HG02610 (cell line): ENCODE measurements around the gene ANKRD28.
"Not testable (repeated sequence)": the region's sequence is repeated elsewhere in the genome, so short reads cannot be mapped to it uniquely, and the experiment has no call there.

Source experiments
- ATAC-seq: cut with Tn5 transposase; IDR thresholded peaks from one replicate; pipeline ENCODE4 v1.9.1; 2021; ENCODE audit warnings: mild to moderate bottlenecking, moderate library complexity; ENCODE audit not compliant: unreplicated experiment

Gene ANKRD28

GRCh38 chr3:15638891-15639262 lies 158.9 kb downstream of the ANKRD28 start:
- peak; percentile 70 for ATAC-seq

GRCh38 chr3:15638193-15638890 lies 159.4 kb downstream of the ANKRD28 start:
- ATAC-seq: peak; percentile 8

GRCh38 chr3:15637131-15637951 lies 160.4 kb downstream of the ANKRD28 start:
- ATAC-seq: peak; percentile 37

GRCh38 chr3:15636028-15636709 lies 161.6 kb downstream of the ANKRD28 start:
- ATAC-seq: no peak

- ATAC-seq: no peak
These were observed 162.6 kb downstream of the ANKRD28 start for GRCh38 chr3:15635121-15635661.

GRCh38 chr3:15634671-15635070 lies 163.1 kb downstream of the ANKRD28 start:
- no peak for ATAC-seq

- no peak for ATAC-seq
These were observed 163.8 kb downstream of the ANKRD28 start for GRCh38 chr3:15633766-15634598.

GRCh38 chr3:15633159-15633558 lies 164.6 kb downstream of the ANKRD28 start:
- ATAC-seq: no peak

GRCh38 chr3:15632212-15632580 lies 165.6 kb downstream of the ANKRD28 start:
- ATAC-seq: no peak

- ATAC-seq: no peak
These were observed 166.2 kb downstream of the ANKRD28 start for GRCh38 chr3:15631426-15632211.

GRCh38 chr3:15630646-15631350 lies 167.0 kb downstream of the ANKRD28 start:
- ATAC-seq: peak; percentile 31

- ATAC-seq: peak; percentile 92
These were observed 167.8 kb downstream of the ANKRD28 start for GRCh38 chr3:15629860-15630597.

GRCh38 chr3:15628967-15629366 lies 168.8 kb downstream of the ANKRD28 start:
- no peak for ATAC-seq

- ATAC-seq: no peak
These were observed 174.0 kb downstream of the ANKRD28 start for GRCh38 chr3:15623535-15624440.

- ATAC-seq: not testable (repeated sequence)
These were observed 177.9 kb downstream of the ANKRD28 start for GRCh38 chr3:15619659-15620464.
